ENCODE data around the gene CXCL14. TPM values are rescaled to one million over a fixed set of nuclear protein-coding genes. Genes with fewer than 3 reads are reported as not detected.
A peak's percentile ranks its signal among the peaks of the same experiment; 100 is the strongest.

The CXCL14 gene
- total RNA-seq, 1 experiment from 2014 or later = not detected

- RAD21 ChIA-PET (ENCODE audit: low non-redundant PET in 1 of 2, low total read pairs in 2 of 2, uncharacterized antibody in 2 of 2, unreplicated experiment in 2 of 2) = no interaction called here
- H3K79me2 ChIP-seq (ENCODE audit: insufficient read depth, low read length) = no peaks in the 10 kb centered on the region
- H4K20me1 ChIP-seq (ENCODE audit: insufficient read depth) = no peaks in the 10 kb centered on the region
- H3K27me3 ChIP-seq (ENCODE audit: insufficient read depth, low read length) = no peaks in the 10 kb centered on the region
- no peaks in the 10 kb centered on the region for H3K36me3 ChIP-seq (ENCODE audit: control insufficient read depth in 1 of 2, insufficient read depth in 2 of 2, low read length in 2 of 2)
- no peak overlapping the region for H3K4me3 ChIP-seq (replicated peaks in 1 of 2; ENCODE audit: low read depth in 1 of 2, low read length in 2 of 2)
- intact Hi-C loops (cut with micrococcal nuclease) = loop anchor here (1.0 to 2.0 kb wide), 2 partner anchors 18 to 104 kb away; no protein-coding TSS in a partner anchor
- CTCF ChIA-PET = interaction anchor here (1.1 to 13.0 kb wide), 6 partner anchors 10 to 260 kb away, joined by 3 to 191 read pairs (median 10); no protein-coding TSS in a partner anchor
- H3K9me3 ChIP-seq (ENCODE audit: control insufficient read depth in 1 of 2, insufficient read depth in 1 of 2, low read depth in 1 of 2, low read length in 2 of 2) = no peaks in the 10 kb centered on the region
- 0 out of 2 replicates have a peak overlapping the region, but pooled peaks have one; percentile 24 for H3K4me2 ChIP-seq (ENCODE audit: low read length)
- DNase-seq (ENCODE audit: low read depth, low spot score) (no peak), ATAC-seq (no peak)
- POLR2A ChIA-PET = no interaction called here
- no peak overlapping the region for H3K27ac ChIP-seq (ENCODE audit: low read depth, low read length)
- H2AFZ ChIP-seq (ENCODE audit: low read depth, low read length, poor library complexity, severe bottlenecking) = no peak overlapping the region
- peaks cover 0 to 8% of the 10 kb centered on the region in 2 experiments; a peak in 1 of 4 replicates for H3K4me1 ChIP-seq (ENCODE audit: control insufficient read depth in 1 of 2, insufficient read depth in 2 of 2, low read length in 2 of 2)
- H3K9me2 ChIP-seq (ENCODE audit: insufficient read depth) = no peaks in the 10 kb centered on the region
- H3K9ac ChIP-seq (ENCODE audit: low read length) = no peak overlapping the region
- no TSS peak for BruUV-seq (replicated peaks)
- TF ChIP-seq CEBPB (IDR thresholded peaks at IDR 0.05; ENCODE audit: low read depth) (no peak), TCF7L2 (IDR thresholded peaks at IDR 0.05; ENCODE audit: borderline replicate concordance, extremely low read depth, insufficient read depth, insufficient read length) (no peak), CTCF (IDR thresholded peaks at IDR 0.05 in 2 of 3, conservative IDR thresholded peaks at IDR 0.05 in 1 of 3; ENCODE audit: borderline replicate concordance in 1 of 3, insufficient read depth in 1 of 3, low read depth in 2 of 3, low read length in 2 of 3) (no peak), EZH2 (IDR thresholded peaks at IDR 0.05) (no peak), ZNF274 (IDR thresholded peaks at IDR 0.05; ENCODE audit: low read depth, low read length) (no peak), JUND (IDR thresholded peaks at IDR 0.05) (no peak), CBX3 (IDR thresholded peaks at IDR 0.05; ENCODE audit: low read depth) (no peak), MAX (IDR thresholded peaks at IDR 0.05) (no peak), FOSL1 (IDR thresholded peaks at IDR 0.05; ENCODE audit: low read depth) (no peak), SIN3A (IDR thresholded peaks at IDR 0.05; ENCODE audit: low read depth) (no peak), SP1 (IDR thresholded peaks at IDR 0.05; ENCODE audit: low read depth) (no peak), ZBTB33 (IDR thresholded peaks at IDR 0.05; ENCODE audit: extremely low read depth, insufficient replicate concordance, low read length) (no peak), YY1 (IDR thresholded peaks at IDR 0.05; ENCODE audit: extremely low read depth, insufficient replicate concordance, low read depth, low read length) (no peak), EGR1 (IDR thresholded peaks at IDR 0.05; ENCODE audit: low read depth) (no peak), ATF3 (IDR thresholded peaks at IDR 0.05) (no peak), EZH2phosphoT487 (IDR thresholded peaks at IDR 0.05; ENCODE audit: borderline replicate concordance) (no peak), ZFX (IDR thresholded peaks at IDR 0.05) (no peak), POLR2A (IDR thresholded peaks at IDR 0.05; ENCODE audit: borderline replicate concordance, extremely low read depth, insufficient read depth, insufficient read length) (no peak)
Observed at GRCh38 chr5:135570453-135570764, 8.4 kb downstream of the CXCL14 start.
